HUES6 (cell line): Measurements from ENCODE around the gene SELENOF.

Experiments used
- H3K27ac ChIP-seq: 2 replicates; pipeline ENCODE4 v1.7.0; 2013; ENCODE audit warnings: low read depth, mild to moderate bottlenecking, low read length, inconsistent platforms
- H3K27me3 ChIP-seq: 2 replicates; pipeline ENCODE4 v1.6.1; 2013; ENCODE audit warnings: low read length; ENCODE audit not compliant: control insufficient read depth, insufficient read depth
- H3K36me3 ChIP-seq: 2 replicates; pipeline ENCODE4 v1.6.1; 2013; ENCODE audit warnings: low read length; ENCODE audit not compliant: control insufficient read depth, insufficient read depth
- H3K4me1 ChIP-seq: 2 replicates; pipeline ENCODE4 v1.6.1; 2013; ENCODE audit warnings: low read length; ENCODE audit not compliant: control insufficient read depth, insufficient read depth
- H3K4me3 ChIP-seq: 2 replicates; pipeline ENCODE4 v1.5.1; 2013; ENCODE audit warnings: low read depth, low read length
- H3K9ac ChIP-seq: one replicate; pipeline ENCODE4 v1.6.1; 2013; ENCODE audit warnings: mild to moderate bottlenecking, low read length
- H3K9me3 ChIP-seq: 2 replicates; pipeline ENCODE4 v1.6.1; 2013; ENCODE audit warnings: low read depth, low read length; ENCODE audit not compliant: control insufficient read depth, insufficient read depth

SELENOF gene

GRCh38 chr1:86860020-86860419 lies 53.9 kb downstream of the SELENOF start:
- Histone ChIP-seq H3K9ac (no peak overlapping the region), H3K4me1 (no peaks in the 10 kb centered on the region), H3K4me3 (no peak overlapping the region), H3K36me3 (no peaks in the 10 kb centered on the region), H3K27ac (no peak overlapping the region), H3K27me3 (no peaks in the 10 kb centered on the region), H3K9me3 (no peaks in the 10 kb centered on the region)

- Histone ChIP-seq H3K4me1 (no peaks in the 10 kb centered on the region), H3K27ac (no peak overlapping the region), H3K4me3 (no peak overlapping the region), H3K27me3 (no peaks in the 10 kb centered on the region), H3K36me3 (no peaks in the 10 kb centered on the region), H3K9ac (no peak overlapping the region), H3K9me3 (no peaks in the 10 kb centered on the region)
These were observed 55.2 kb downstream of the SELENOF start for GRCh38 chr1:86858524-86859261.

- Histone ChIP-seq H3K36me3 (no peaks in the 10 kb centered on the region), H3K9ac (no peak overlapping the region), H3K27ac (no peak overlapping the region), H3K9me3 (no peaks in the 10 kb centered on the region), H3K4me1 (no peaks in the 10 kb centered on the region), H3K4me3 (no peak overlapping the region), H3K27me3 (no peaks in the 10 kb centered on the region)
These were observed 57.7 kb downstream of the SELENOF start for GRCh38 chr1:86856196-86856595.

DNA sequence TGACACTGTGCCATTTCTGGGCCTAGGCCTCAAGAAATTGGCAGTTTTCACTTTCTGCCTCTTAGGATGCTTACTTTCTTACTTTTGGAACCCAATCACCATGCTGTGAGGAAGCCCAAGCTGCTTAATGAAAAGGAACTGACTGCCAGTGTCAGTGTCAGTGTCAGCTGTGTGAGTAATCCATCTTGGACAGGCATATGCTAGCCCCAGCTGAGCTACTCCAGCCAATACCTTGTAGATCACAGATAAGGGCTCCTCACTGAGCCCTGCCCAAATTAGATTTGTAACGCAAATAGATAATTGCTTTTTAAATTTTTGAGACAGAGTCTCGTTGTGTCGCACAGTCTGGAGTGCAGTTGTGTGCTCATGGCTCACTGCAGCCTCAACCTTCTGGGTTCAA lies 59.6 kb downstream of the SELENOF start:
- no peak overlapping the region for H3K27ac ChIP-seq
- H3K9me3 ChIP-seq: no peaks in the 10 kb centered on the region
- no peaks in the 10 kb centered on the region for H3K27me3 ChIP-seq
- no peaks in the 10 kb centered on the region for H3K4me1 ChIP-seq
- no peaks in the 10 kb centered on the region for H3K36me3 ChIP-seq
- H3K4me3 ChIP-seq: no peak overlapping the region
- no peak overlapping the region for H3K9ac ChIP-seq

- Histone ChIP-seq H3K27ac (no peak overlapping the region), H3K36me3 (no peaks in the 10 kb centered on the region), H3K9ac (no peak overlapping the region), H3K4me1 (no peaks in the 10 kb centered on the region), H3K27me3 (no peaks in the 10 kb centered on the region), H3K4me3 (no peak overlapping the region), H3K9me3 (no peaks in the 10 kb centered on the region)
These were observed 61.0 kb downstream of the SELENOF start for GRCh38 chr1:86852782-86853408.

- H3K4me1 ChIP-seq: no peaks in the 10 kb centered on the region
- no peaks in the 10 kb centered on the region for H3K27me3 ChIP-seq
- H3K4me3 ChIP-seq: no peak overlapping the region
- no peaks in the 10 kb centered on the region for H3K36me3 ChIP-seq
- H3K27ac ChIP-seq: no peak overlapping the region
- no peaks in the 10 kb centered on the region for H3K9me3 ChIP-seq
- H3K9ac ChIP-seq: no peak overlapping the region
These were observed 61.6 kb downstream of the SELENOF start for GRCh38 chr1:86852289-86852688.

- H3K4me3 ChIP-seq: no peak overlapping the region
- no peak overlapping the region for H3K27ac ChIP-seq
- H3K27me3 ChIP-seq: no peaks in the 10 kb centered on the region
- no peaks in the 10 kb centered on the region for H3K9me3 ChIP-seq
- H3K4me1 ChIP-seq: no peaks in the 10 kb centered on the region
- no peak overlapping the region for H3K9ac ChIP-seq
- no peaks in the 10 kb centered on the region for H3K36me3 ChIP-seq
These were observed 64.2 kb downstream of the SELENOF start for GRCh38 chr1:86849756-86850155.

DNA sequence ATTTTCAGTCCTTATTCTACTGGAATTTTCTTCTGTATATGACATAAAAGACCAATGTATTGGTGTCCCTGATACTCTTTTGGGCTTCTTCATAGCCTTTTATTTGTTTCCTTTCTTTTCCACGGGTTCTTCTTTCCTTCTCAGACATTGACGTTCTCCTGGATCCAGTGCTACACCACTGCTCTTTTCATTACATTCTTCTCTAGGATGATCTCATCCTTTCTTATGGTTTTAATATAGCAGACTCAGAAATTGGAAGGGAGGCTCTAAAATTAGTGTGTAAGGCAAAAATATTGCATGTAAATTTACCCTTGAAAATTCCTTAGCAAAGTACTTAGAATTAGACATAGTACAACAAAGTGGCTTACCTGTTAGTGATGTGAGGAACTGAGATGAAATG lies 65.3 kb downstream of the SELENOF start:
- no peaks in the 10 kb centered on the region for H3K36me3 ChIP-seq
- H3K4me1 ChIP-seq: no peaks in the 10 kb centered on the region
- no peaks in the 10 kb centered on the region for H3K27me3 ChIP-seq
- H3K9ac ChIP-seq: no peak overlapping the region
- no peak overlapping the region for H3K4me3 ChIP-seq
- no peaks in the 10 kb centered on the region for H3K9me3 ChIP-seq
- no peak overlapping the region for H3K27ac ChIP-seq

GRCh38 chr1:86846164-86846647 lies 67.7 kb downstream of the SELENOF start:
- no peaks in the 10 kb centered on the region for H3K4me1 ChIP-seq
- H3K4me3 ChIP-seq: no peak overlapping the region
- no peaks in the 10 kb centered on the region for H3K36me3 ChIP-seq
- H3K27ac ChIP-seq: no peak overlapping the region
- H3K9me3 ChIP-seq: no peaks in the 10 kb centered on the region
- H3K9ac ChIP-seq: no peak overlapping the region
- no peaks in the 10 kb centered on the region for H3K27me3 ChIP-seq

DNA sequence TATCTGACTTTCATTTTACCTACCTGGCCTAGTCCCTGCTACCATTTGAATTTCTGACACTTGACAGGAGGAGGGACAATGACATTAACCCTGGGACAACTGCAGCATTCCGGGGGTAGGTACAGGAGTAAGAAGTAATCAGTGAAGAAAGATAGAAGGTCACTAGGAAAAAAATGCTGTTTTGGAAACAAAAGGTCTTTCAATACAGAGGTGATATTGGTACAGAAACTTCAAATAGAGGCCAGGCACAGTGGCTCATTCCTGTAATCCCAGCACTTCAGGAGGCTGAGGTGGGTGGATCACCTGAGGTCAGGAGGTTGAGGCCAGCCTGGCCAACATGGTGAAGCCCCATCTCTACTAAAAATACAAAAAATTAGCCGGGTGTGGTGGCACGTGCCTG lies 68.4 kb downstream of the SELENOF start:
- Histone ChIP-seq H3K4me1 (no peaks in the 10 kb centered on the region), H3K36me3 (no peaks in the 10 kb centered on the region), H3K27ac (no peak overlapping the region)

GRCh38 chr1:86841116-86841515 lies 72.8 kb downstream of the SELENOF start:
- Histone ChIP-seq H3K36me3 (no peaks in the 10 kb centered on the region), H3K27ac (no peak overlapping the region), H3K4me3 (no peak overlapping the region), H3K9ac (no peak overlapping the region), H3K4me1 (no peaks in the 10 kb centered on the region), H3K9me3 (no peaks in the 10 kb centered on the region), H3K27me3 (no peaks in the 10 kb centered on the region)

More for the DNA sequence above, 68.4 kb downstream of the SELENOF start:
- H3K27me3 ChIP-seq: no peaks in the 10 kb centered on the region
- no peak overlapping the region for H3K9ac ChIP-seq
- H3K9me3 ChIP-seq: no peaks in the 10 kb centered on the region
- H3K4me3 ChIP-seq: no peak overlapping the region
